Hematopoietic multipotent progenitor cell (in vitro differentiated cells): Measurements from ENCODE around the gene IKZF4. TPM values are rescaled to one million over a fixed set of nuclear protein-coding genes. Genes with fewer than 3 reads are reported as not detected.
"Not testable (repeated sequence)": the region's sequence is repeated elsewhere in the genome, so short reads cannot be mapped to it uniquely, and the experiment has no call there.

ENCODE experiments used
- DNase-seq, 3 donors: peaks; one replicate each; pipeline ENCODE4 v3.0.0-alpha.2; 2011 to 2015; ENCODE audit warnings: low read depth in 2 of 3, low spot score in 2 of 3
- total RNA-seq: library from RNA; depleted of rRNA; stranded (reverse); fragments of >200 nt; gene quantifications from one replicate; pipeline ENCODE4 v1.2.3, GENCODE V29; 2012

The IKZF4 gene
- total RNA-seq, 1 donor, result 5.4 TPM

- DNase-seq, result no peak
Observed at GRCh38 chr12:55997535-55997859, 23.3 kb upstream of the IKZF4 start.

DNA sequence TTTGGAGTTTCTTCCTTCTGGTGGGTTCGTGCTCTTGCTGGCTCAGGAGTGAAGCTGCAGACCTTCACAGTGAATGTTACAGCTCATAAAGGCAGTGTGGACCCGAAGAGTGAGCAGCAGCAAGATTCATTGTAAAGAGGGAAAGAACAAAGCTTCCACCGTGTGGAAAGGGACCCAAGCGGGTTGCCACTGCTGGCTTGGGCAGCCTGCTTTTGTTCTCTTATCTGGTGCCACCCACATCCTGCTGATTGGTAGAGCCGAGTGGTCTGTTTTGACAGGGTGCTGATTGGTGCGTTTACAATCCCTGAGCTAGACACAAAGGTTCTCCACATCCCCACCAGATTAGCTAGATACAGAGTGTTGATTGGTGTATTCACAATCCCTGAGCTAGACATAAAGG is 21.3 kb upstream of the IKZF4 start:
- DNase-seq, result not testable (repeated sequence)

DNA sequence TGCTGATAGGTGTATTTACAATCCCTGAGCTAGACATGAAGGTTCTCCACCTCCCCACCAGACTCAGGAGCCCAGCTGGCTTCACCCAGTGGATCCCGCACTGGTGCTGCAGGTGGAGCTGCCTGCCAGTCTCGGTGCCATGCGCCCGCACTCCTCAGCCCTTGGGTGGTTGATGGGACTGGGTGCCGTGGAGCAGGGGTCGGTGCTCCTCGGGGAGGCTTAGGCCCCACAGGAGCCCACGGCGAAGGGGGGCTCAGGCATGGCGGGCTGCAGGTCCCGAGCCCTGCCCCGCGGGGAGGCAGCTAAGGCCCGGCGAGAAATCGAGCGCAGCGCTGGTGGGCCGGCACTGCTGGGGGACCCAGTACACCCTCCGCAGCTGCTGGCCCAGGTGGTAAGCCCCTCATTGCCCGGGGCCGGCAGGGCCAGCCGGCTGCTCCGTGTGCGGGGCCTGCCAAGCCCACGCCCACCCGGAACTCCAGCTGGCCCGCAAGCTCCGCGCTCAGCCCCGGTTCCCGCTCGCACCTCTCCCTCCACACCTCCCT is 20.8 kb upstream of the IKZF4 start:
- not testable (repeated sequence) for DNase-seq

GRCh38 chr12:56001487-56002100 is 19.2 kb upstream of the IKZF4 start:
- no peak for DNase-seq

DNA sequence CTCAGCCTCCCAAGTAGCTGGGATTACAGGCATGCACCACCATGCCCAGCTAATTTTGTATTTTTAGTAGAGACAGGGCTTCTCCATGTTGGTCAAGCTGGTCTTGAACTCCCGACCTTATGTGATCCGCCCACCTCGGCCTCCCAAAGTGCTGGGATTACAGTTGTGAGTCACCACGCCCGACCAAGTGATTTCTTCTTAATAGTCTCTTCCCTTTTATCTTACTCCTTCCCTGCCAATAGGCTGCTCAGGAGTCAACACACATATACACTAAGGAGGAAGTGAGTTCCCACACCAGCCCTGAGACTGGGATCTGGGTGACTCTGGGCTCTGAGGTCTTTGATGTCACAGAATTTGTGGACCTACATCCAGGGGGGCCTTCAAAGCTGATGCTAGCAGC is 17.5 kb upstream of the IKZF4 start:
- DNase-seq, result not testable (repeated sequence)

- DNase-seq, result no peak
Observed at GRCh38 chr12:56004211-56004610, 16.6 kb upstream of the IKZF4 start.

DNA sequence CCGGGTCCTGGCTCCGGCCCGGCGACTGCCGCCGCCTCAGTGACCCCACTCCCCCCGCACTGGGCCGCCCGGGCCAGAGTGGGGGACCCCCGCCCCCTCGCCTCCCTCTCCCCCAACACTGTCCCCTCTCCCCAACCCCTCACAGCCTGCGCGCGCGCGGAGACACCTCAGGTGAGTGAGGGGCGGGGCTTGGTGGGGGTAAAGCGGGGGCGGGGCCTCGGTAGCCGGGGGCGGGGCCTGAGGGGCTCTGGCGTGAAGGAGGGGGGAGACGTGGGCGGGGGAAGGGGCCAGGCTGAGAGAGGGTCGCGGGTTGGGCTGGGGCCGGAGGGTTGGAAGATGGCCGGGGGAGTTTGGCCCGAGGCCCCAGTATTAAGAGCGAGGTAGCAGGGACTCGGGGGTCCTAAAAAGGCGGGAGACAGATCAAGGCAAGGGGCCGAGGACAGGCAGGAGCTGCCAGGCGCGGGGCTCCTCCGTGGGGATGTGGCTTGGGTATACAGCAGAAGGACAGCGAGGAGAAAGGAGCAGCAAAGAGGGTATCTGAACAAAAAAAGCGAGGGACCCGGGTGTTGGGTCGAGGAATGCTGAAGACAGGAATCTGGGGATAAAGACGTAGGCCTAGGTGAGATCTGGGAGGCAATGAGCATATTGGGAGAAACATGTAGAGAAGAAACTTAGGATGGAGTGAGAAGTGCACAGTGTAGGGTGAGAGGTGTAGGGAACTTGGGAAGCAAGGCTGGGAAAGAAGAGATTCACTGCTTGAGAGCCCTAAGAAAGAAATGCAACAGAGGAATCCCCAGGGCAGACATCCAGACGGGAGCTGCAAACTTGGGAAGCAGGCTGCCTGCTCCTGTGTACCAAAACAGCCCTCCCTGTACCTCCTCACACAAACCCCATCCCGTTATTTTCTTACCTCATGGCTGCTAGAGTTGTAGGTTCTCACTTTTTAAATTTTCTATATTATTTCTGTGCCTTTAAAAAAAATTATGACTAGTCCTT is 13.0 kb upstream of the IKZF4 start:
- peak in 2 of 3 donors; percentile 37 to 54 for DNase-seq

DNA sequence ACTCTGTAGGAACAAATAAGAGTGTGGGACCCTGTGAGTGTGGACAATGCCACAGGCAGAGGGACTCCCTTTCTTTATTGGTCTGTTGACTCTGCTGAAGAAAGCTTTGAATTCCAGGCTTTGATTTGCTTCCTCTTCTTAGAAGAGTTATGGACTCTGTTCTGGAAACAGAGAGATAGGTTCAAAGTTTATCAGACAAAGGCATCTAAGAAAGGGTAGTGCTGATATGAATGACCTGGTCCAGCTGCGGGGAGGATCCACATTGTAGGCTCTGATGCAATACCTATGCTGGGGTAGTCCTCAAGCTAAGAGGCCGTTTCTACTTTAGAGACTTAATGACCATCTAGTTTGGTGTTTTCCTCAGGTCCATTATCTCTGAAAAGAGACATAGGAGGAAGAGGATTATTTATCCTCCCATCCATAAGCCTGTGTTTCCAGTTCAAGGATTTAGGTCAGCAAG is 10.7 kb upstream of the IKZF4 start:
- DNase-seq, result no peak

DNA sequence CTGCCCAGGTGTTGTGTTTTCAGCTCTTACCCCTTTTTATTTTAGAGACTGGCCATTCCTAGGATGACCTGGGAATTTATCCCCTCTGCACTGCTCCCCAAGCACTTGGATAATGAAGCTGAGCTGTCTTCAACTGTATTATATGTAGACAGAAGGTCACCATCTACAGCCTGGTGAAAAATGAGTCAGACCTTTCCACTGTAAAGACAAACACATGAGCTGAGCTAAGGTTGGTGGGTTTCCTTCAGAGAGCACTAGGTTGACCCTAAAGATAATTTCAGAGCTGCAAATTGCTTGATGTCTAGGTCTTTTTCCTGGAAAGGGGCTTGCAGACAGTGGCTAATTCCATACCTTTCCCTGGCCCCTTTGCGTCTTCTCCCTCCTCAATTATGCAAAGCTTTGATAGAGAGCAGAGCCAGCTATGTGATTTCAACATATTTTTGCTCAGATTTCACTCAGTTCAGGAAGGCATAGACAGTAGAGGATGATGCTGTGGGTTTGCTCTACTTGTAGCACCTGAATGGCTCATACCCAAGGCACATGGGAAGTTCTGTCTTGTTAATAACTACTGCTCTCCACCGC is 9.2 kb upstream of the IKZF4 start:
- no peak for DNase-seq

DNA sequence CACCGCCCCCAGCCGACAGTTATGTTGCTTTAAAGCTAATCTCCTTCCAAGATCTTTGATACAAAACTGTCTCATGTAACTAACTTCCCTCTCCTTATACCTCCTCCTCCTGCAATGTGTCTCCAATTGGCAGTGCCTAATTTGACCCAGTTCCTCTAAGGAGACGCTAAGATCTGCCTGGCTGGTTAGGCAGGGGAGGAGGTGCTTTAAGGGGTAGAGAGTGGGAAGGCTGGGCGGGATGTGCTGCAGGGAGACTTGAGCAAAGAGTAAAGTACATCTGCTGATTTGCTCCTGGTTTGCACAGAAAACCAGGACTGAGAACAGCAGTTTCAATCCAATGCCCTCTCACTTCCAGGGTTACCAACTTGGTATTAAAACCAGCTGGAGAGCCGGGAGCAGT is 7.4 kb upstream of the IKZF4 start:
- no peak for DNase-seq

DNA sequence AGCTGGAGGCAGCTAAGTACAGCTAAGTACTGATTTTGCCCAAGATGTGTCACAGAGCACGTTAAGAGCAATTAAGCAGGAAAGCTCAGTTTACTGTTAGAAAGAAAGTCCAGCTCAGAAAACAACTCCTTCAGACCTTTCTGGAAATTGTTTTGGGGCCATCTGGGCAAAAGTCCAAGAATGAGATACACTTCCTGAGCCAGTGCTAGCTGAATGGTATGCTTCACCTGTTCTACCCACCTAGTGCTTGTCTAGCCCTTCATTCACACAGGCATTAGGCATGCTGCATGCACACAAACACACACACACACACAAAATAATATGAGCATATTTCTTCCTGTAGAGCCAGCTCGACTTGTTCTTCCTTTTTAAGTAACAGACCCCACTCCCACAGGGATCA is 6.6 kb upstream of the IKZF4 start:
- DNase-seq, result no peak

GRCh38 chr12:56017181-56017580 is 3.7 kb upstream of the IKZF4 start:
- no peak for DNase-seq

GRCh38 chr12:56018356-56018755 is 2.5 kb upstream of the IKZF4 start:
- DNase-seq, result no peak

GRCh38 chr12:56021889-56022497 is 1.1 kb downstream of the IKZF4 start:
- DNase-seq, result no peak

GRCh38 chr12:56028511-56029165 is 7.8 kb downstream of the IKZF4 start:
- no peak for DNase-seq

GRCh38 chr12:56029166-56029519 is 8.3 kb downstream of the IKZF4 start:
- DNase-seq, result no peak

GRCh38 chr12:56029666-56030293 is 8.9 kb downstream of the IKZF4 start:
- peak in 2 of 3 donors; percentile 59 to 77 for DNase-seq

DNA sequence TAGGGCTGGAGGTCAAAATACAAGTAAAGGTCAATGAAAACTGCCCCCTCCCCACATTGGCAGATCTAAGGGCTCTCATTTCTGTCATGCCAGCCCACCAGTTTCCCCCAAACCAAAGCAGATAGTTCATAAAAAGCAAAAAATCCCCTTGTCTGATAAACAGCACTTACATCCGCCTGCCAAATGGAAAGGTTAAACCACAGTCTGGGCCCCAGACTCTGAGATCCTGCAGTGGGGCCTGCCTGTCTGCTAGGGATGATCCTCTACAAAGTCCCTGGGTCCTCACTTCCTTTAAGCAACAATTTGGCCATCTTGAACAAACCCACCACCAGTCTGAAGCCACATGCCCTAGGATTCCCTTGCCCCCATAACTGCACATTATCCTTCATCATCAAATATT is 11.1 kb downstream of the IKZF4 start:
- no peak for DNase-seq

DNA sequence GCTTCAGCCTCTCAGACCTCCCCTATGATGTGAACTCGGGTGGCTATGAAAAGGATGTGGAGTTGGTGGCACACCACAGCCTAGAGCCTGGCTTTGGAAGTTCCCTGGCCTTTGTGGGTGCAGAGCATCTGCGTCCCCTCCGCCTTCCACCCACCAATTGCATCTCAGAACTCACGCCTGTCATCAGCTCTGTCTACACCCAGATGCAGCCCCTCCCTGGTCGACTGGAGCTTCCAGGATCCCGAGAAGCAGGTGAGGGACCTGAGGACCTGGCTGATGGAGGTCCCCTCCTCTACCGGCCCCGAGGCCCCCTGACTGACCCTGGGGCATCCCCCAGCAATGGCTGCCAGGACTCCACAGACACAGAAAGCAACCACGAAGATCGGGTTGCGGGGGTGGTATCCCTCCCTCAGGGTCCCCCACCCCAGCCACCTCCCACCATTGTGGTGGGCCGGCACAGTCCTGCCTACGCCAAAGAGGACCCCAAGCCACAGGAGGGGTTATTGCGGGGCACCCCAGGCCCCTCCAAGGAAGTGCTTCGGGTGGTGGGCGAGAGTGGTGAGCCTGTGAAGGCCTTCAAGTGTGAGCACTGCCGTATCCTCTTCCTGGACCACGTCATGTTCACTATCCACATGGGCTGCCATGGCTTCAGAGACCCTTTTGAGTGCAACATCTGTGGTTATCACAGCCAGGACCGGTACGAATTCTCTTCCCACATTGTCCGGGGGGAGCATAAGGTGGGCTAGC is 13.9 kb downstream of the IKZF4 start:
- no peak for DNase-seq
